Skin epidermis (tissue), 12 donors: ENCODE measurements around the gene CYP4A11.
"Not testable (repeated sequence)": the region's sequence is repeated elsewhere in the genome, so short reads cannot be mapped to it uniquely, and the experiment has no call there.

Experiments
- H3K27ac ChIP-seq, 21 experiments: fragments of 200-600 bp; sonication (generic) in 11 of 21; one replicate each; pipeline ENCODE4 v1.5.0; 2020; ENCODE audit warnings: mild to moderate bottlenecking in 3 of 21, inconsistent platforms in 2 of 21, moderate library complexity in 2 of 21
- H3K4me3 ChIP-seq, 7 experiments: fragments of 200-600 bp; sonication (generic) in 2 of 7; one replicate each; pipeline ENCODE4 v1.5.0; 2020; ENCODE audit warnings: inconsistent platforms in 2 of 7, mild to moderate bottlenecking in 2 of 7, moderate library complexity in 1 of 7

Gene CYP4A11

GRCh38 chr1:46941135-46941694 is at the start of gene CYP4A11:
Gene CYP4A11, minus strand, starts transcription at chr1:46941476. Its CDS starts 43 bp downstream, at chr1:46941433.
- Histone ChIP-seq H3K27ac (no peak within 1 kb of the TSS), H3K4me3 (no peak within 1 kb of the TSS)

DNA sequence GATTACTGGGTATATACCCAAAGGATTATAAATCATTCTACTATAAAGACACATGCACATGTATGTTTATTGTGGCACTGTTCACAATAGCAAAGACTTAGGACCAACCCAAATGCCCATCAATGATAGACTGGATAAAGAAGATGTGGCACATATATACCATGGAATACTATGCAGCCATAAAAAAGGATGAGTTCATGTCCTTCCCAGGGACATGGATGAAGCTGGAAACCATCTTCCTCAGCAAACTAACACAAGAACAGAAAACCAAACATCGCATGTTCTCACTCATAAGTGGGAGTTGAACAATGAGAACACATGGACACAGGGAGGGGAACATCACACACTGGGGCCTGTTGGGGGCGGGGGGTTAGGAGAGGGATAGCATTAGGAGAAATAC is 49.3 kb upstream of the CYP4A11 start:
- H3K4me3 ChIP-seq, H3K27ac ChIP-seq: not testable (repeated sequence)

DNA sequence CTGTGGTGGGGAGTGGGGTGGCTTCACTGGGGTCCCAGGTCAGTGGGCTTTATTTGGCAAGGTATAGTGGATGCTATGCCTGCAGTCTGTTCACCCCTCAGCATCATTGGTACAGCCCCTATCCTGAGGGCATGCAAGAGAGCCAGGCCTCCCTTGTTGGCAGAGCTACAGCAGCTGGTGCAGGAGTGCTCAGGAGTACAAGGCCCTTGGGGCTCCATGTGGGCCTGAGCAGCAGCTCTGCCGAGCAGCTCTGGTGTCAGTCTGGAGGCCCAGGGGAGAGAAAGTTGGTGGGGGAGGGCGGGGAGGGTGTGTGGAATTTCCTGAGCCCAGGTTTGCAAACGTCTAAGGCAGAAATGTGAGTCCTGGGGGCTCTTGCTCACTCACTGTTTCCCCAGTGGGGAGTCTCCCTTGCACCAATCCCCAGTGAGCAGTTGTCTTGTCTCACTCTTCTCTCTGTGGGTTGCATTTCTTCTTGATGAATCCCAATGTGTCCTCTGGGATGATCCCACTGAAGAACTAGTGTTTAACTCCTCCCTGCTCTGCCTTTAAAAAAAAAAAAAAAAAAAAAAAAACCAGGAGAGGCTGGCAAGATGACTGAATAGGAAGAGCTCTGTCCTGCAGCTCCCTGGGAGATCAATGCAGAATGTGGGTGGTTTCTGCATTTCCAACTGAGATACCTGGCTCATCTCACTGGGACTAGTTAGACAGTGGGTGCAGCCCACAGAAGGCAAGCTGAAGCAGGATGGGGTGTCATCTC is 42.7 kb upstream of the CYP4A11 start:
- no peak overlapping the region for H3K27ac ChIP-seq

GRCh38 chr1:46983166-46983829 is 42.0 kb upstream of the CYP4A11 start:
- Histone ChIP-seq H3K4me3 (no peak overlapping the region), H3K27ac (peak overlapping the region in 1 of 21 experiments; percentile 3)

More for the DNA sequence above, 42.7 kb upstream of the CYP4A11 start:
- H3K4me3 ChIP-seq = no peak overlapping the region

DNA sequence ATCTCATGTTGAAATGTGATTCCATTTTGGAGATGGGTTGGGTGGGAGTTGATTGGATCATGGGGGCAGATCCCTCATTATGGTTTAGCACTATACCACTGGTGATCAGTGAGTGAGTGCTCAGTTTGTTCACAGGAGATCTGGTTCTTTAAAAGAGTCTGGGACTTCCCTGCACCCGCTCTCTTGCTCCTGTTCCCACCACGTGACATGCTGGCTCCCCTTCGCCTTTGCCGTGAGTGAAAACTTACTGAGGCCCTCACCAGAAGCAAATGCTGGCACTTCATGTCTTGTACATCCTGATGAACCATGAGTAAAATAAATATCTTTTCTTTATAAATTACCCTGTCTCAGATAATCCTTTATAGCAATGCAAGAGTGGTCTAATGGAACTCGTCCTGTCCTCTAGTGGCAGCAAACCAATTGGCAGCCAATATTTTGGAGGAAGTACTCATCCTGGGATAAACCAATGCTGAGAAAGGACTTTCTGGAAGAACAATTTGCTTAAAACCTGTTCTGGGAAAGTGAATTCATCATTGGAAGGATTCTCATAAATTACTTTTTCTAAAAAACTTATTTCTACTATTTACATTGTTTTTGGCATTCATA is 27.8 kb upstream of the CYP4A11 start:
- H3K27ac ChIP-seq = no peak overlapping the region

DNA sequence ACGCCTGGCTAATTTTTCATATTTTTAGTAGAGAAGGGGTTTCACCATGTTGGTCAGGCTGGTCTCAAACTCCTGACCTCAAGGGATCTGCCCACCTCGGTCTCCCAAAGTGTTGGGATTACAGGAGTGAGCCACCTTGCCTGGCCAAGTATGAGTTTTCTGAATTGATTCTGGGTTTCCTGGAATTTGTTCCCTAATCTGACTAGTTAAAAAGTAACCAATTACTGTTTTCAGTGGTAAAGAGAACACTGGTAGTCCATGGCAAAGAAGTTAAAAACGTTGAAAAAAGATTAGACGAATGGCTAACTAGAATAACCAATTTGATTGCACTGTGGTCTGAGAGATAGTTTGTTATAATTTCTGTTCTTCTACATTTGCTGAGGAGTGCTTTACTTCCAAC is 21.0 kb upstream of the CYP4A11 start:
- H3K4me3 ChIP-seq, H3K27ac ChIP-seq: not testable (repeated sequence)

More for the DNA sequence above, 27.8 kb upstream of the CYP4A11 start:
- H3K4me3 ChIP-seq = no peak overlapping the region

GRCh38 chr1:46961066-46961758 is 19.9 kb upstream of the CYP4A11 start:
- H3K4me3 ChIP-seq = no peak overlapping the region
- H3K27ac ChIP-seq = no peak overlapping the region

GRCh38 chr1:46960250-46960649 is 19.0 kb upstream of the CYP4A11 start:
- no peak overlapping the region for H3K4me3 ChIP-seq
- no peak overlapping the region for H3K27ac ChIP-seq

DNA sequence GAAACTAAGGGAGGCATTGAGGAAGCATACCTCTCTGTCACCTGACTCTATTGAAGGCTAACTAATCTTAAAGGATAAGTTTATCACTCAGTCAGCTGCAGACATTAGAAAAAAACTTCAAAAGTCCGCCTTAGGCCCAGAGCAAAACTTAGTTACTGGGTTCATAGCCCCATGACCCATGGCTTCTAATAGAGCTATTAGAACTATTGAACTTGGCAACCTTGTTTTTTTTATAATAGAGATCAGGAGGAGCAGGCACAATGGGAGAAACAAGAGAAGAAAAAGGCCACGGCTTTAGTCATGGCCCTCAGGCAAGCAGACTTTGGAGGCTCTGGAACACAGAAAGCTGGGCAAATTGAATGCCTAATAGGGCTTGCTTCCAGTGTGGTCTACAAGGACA is 13.8 kb upstream of the CYP4A11 start:
- H3K27ac ChIP-seq, H3K4me3 ChIP-seq: not testable (repeated sequence)

DNA sequence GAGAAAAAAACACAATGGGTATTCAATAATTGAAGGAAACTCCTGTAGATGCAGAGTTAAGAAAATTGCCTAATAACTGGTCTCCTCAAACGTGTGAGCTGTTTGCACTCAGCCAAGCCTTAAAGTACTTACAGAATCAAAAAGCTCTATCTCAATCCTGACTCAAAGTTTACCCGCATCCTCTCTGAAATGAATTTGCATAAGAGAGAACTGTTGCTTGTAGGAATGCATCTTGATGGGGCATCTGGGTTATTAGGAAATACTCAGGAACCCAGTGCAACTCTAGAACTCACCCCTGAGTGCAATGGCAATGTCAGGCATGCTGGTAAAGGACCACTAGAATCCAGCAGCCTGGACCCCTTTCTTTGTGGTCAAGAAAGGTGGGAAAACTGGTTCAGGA is 12.6 kb upstream of the CYP4A11 start:
- not testable (repeated sequence) for H3K4me3 ChIP-seq, H3K27ac ChIP-seq

GRCh38 chr1:46949417-46949666 is 8.1 kb upstream of the CYP4A11 start:
- H3K4me3 ChIP-seq, H3K27ac ChIP-seq: not testable (repeated sequence)

- Histone ChIP-seq H3K27ac (no peak overlapping the region), H3K4me3 (no peak overlapping the region)
Measured at GRCh38 chr1:46948629-46949416, 7.5 kb upstream of the CYP4A11 start.

- H3K4me3 ChIP-seq, H3K27ac ChIP-seq: not testable (repeated sequence)
Measured at GRCh38 chr1:46947706-46948105, 6.4 kb upstream of the CYP4A11 start.

DNA sequence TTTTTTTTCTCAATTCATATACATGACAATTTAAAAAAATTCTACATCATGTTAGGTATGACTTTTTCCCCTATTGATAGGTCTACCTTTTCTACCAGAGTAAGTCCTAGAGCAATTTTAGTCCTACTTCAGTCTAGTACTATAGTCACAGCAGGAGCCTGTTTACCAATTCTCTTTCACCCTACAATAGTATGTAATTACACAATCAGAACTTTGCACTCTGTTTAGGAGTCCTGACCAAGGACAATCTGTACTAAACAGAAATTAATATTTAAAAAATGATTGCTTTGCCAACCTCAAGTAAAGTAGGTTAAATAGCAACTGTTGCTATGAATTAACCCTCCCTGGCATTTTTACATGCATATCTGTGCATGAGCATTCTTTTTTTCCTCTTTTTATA is 810 bp upstream of the CYP4A11 start:
- Histone ChIP-seq H3K4me3 (no peak overlapping the region), H3K27ac (no peak overlapping the region)

GRCh38 chr1:46940307-46940706 is 969 bp downstream of the CYP4A11 start:
- Histone ChIP-seq H3K4me3 (no peak overlapping the region), H3K27ac (no peak overlapping the region)

- Histone ChIP-seq H3K27ac (no peak overlapping the region), H3K4me3 (no peak overlapping the region)
Measured at GRCh38 chr1:46937270-46937669, 4.0 kb downstream of the CYP4A11 start.

DNA sequence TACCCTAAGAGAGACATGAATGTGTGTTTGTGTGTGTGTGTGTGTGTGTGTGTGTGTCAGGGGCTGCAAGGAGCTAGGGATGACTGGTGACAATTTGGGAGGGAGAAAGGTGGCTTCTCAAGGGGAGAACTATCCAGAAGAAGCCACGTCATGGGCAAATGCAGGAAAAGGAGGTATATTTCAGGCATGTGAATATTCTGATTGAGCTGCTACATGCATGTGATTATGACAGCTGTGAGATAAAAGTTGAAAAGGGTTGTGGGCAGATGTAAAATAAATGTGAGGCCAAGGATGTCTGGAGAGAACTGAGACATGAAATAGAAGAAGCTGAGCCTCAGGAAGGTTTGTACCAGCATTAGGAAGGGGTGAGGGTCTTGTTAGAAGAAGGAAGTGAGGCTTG is 4.5 kb downstream of the CYP4A11 start:
- no peak overlapping the region for H3K4me3 ChIP-seq
- no peak overlapping the region for H3K27ac ChIP-seq

DNA sequence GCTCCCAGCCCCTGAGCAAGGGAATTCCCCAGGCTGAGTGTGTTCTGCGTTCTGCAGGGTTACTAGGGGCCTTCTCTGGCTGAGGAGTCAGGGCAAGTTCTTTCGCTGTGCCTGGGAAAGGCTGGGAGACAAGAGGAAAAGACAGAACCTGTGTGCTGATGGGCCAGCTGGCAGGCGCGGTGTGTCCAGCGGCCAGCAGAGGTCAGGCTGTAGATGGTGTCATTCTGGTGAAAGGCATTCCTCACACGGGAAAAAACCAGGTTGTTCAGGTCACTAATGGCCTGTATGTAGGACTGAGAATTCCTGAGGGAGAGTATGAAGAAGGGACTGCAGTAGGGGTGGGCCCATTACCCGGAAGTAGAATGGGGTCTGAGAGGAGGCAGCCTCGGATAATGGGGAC is 6.4 kb downstream of the CYP4A11 start:
- not testable (repeated sequence) for H3K4me3 ChIP-seq, H3K27ac ChIP-seq

DNA sequence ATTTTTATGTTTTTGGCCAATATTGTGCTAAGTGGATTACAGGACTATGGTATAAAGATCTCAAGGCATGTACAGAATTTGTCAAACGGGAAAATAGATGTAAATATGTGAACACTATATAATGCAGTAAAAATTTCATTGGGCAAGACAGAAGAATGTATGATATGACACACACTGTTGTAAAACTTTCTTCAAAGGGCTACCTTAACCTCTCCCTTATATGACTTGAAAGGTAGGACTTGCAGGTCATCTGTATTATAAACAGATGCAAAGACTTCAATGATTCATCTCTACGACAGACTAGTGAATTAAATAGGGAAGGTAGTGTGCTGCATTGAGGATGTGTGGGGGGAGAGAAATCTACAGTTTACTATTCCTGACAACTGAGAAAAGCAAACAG is 9.3 kb downstream of the CYP4A11 start:
- H3K27ac ChIP-seq, H3K4me3 ChIP-seq: not testable (repeated sequence)

- H3K4me3 ChIP-seq = no peak overlapping the region
- H3K27ac ChIP-seq = no peak overlapping the region
Measured at GRCh38 chr1:46931151-46931550, 10.1 kb downstream of the CYP4A11 start.
